OCI-LY3 (cell line): ENCODE data around the gene DCT.

ENCODE experiments used
- H2AFZ ChIP-seq: fragments of 200-600, 300-600 bp; shearing (Covaris generic); 2 replicates; pipeline ENCODE4 v1.6.0; 2014; ENCODE audit warnings: antibody characterized with exemption, low read depth, low read length
- H3K27ac ChIP-seq: fragments of 200-600, 300-600 bp; sonication (generic); 2 replicates; pipeline ENCODE4 v1.5.1; 2014; ENCODE audit warnings: mild to moderate bottlenecking, low read length, moderate library complexity, mixed read lengths
- H3K27me3 ChIP-seq: fragments of 200-600, 300-600 bp; sonication (generic); 2 replicates; pipeline ENCODE4 v1.6.1; 2014; ENCODE audit warnings: low read depth, low read length, mixed read lengths
- H3K36me3 ChIP-seq: fragments of 200-600, 300-600 bp; sonication (generic); replicated peaks from 2 replicates; pipeline ENCODE3; 2014; ENCODE audit warnings: low read depth, low read length, mixed read lengths
- H3K4me1 ChIP-seq: fragments of 300-600, 200-600 bp; sonication (generic); 2 replicates; pipeline ENCODE4 v1.6.1; 2014; ENCODE audit warnings: low read length, mixed read lengths
- H3K4me2 ChIP-seq: fragments of 200-600, 300-600 bp; sonication (generic); 2 replicates; pipeline ENCODE4 v1.6.1; 2014; ENCODE audit warnings: low read length, mixed read lengths
- H3K4me3 ChIP-seq: fragments of 300-600, 200-600 bp; sonication (generic); 2 replicates; pipeline ENCODE4 v1.5.1; 2014; ENCODE audit warnings: antibody characterized with exemption, mild to moderate bottlenecking, low read length, moderate library complexity
- H3K79me2 ChIP-seq: fragments of 300-600, 200-600 bp; shearing (Covaris generic); 2 replicates; pipeline ENCODE4 v1.6.1; 2014; ENCODE audit warnings: mild to moderate bottlenecking, low read length, mixed read lengths
- H3K9ac ChIP-seq: fragments of 300-600, 200-600 bp; shearing (Covaris generic); 2 replicates; pipeline ENCODE4 v1.6.0; 2014; ENCODE audit warnings: mild to moderate bottlenecking, low read length, moderate library complexity
- H3K9me3 ChIP-seq: fragments of 200-600, 300-600 bp; shearing (Covaris generic); 2 replicates; pipeline ENCODE4 v1.6.1; 2014; ENCODE audit warnings: low read length, mixed read lengths; ENCODE audit not compliant: insufficient read depth
- H4K20me1 ChIP-seq: fragments of 200-600, 300-600 bp; sonication (generic); 2 replicates; pipeline ENCODE4 v1.6.1; 2016; ENCODE audit warnings: low read length, mixed read lengths; ENCODE audit not compliant: insufficient read depth
- CTCF ChIP-seq: fragments of 200-600, 300-600 bp; sonication (generic); IDR thresholded peaks from 2 replicates; pipeline ENCODE4 v1.5.1; 2014; ENCODE audit warnings: antibody characterized with exemption, low read length, low read depth
- EZH2phosphoT487 ChIP-seq: fragments of 200-600 bp; shearing (Covaris generic); IDR thresholded peaks from 2 replicates; pipeline ENCODE4 v1.6.1; 2018; ENCODE audit warnings: antibody characterized with exemption, mixed run types, low read depth

The DCT gene

GRCh38 chr13:94394723-94395122 lies 84.8 kb downstream of the DCT start:
- H3K9ac ChIP-seq: no peak overlapping the region
- H3K4me2 ChIP-seq: no peak overlapping the region
- H3K36me3 ChIP-seq: no peaks in the 10 kb centered on the region
- H3K27me3 ChIP-seq: no peaks in the 10 kb centered on the region
- TF ChIP-seq CTCF (no peak), EZH2phosphoT487 (no peak)
- no peak overlapping the region for H2AFZ ChIP-seq
- H3K9me3 ChIP-seq: no peaks in the 10 kb centered on the region
- H3K79me2 ChIP-seq: no peaks in the 10 kb centered on the region
- no peaks in the 10 kb centered on the region for H3K4me1 ChIP-seq
- H3K27ac ChIP-seq: no peak overlapping the region
- no peak overlapping the region for H3K4me3 ChIP-seq
- H4K20me1 ChIP-seq: no peaks in the 10 kb centered on the region

GRCh38 chr13:94390881-94391280 lies 88.6 kb downstream of the DCT start:
- TF ChIP-seq CTCF (no peak), EZH2phosphoT487 (no peak)
- H3K4me1 ChIP-seq: no peaks in the 10 kb centered on the region
- H3K79me2 ChIP-seq: no peaks in the 10 kb centered on the region
- no peak overlapping the region for H3K4me2 ChIP-seq
- no peaks in the 10 kb centered on the region for H4K20me1 ChIP-seq
- H3K9ac ChIP-seq: no peak overlapping the region
- no peak overlapping the region for H3K4me3 ChIP-seq
- H3K36me3 ChIP-seq: no peaks in the 10 kb centered on the region
- no peaks in the 10 kb centered on the region for H3K27me3 ChIP-seq
- H2AFZ ChIP-seq: no peak overlapping the region
- H3K9me3 ChIP-seq: no peaks in the 10 kb centered on the region
- no peak overlapping the region for H3K27ac ChIP-seq

- no peak overlapping the region for H3K4me3 ChIP-seq
- TF ChIP-seq EZH2phosphoT487 (no peak), CTCF (no peak)
Measured at GRCh38 chr13:94389604-94390351, 89.7 kb downstream of the DCT start.

GRCh38 chr13:94387047-94387446 lies 92.4 kb downstream of the DCT start:
- Histone ChIP-seq H3K36me3 (no peaks in the 10 kb centered on the region), H3K4me1 (no peaks in the 10 kb centered on the region), H3K4me3 (no peak overlapping the region), H3K9ac (no peak overlapping the region), H2AFZ (no peak overlapping the region), H3K79me2 (no peaks in the 10 kb centered on the region), H3K4me2 (no peak overlapping the region), H3K27me3 (no peaks in the 10 kb centered on the region), H3K9me3 (no peaks in the 10 kb centered on the region), H4K20me1 (no peaks in the 10 kb centered on the region), H3K27ac (no peak overlapping the region)
- TF ChIP-seq EZH2phosphoT487 (no peak), CTCF (no peak)

More at GRCh38 chr13:94389604-94390351, 89.7 kb downstream of the DCT start:
- Histone ChIP-seq H3K36me3 (no peaks in the 10 kb centered on the region), H3K27ac (no peak overlapping the region), H3K79me2 (no peaks in the 10 kb centered on the region), H3K9ac (no peak overlapping the region), H3K9me3 (no peaks in the 10 kb centered on the region), H2AFZ (0 out of 2 replicates have a peak overlapping the region, but pooled peaks have one; percentile 25), H3K27me3 (no peaks in the 10 kb centered on the region), H3K4me1 (no peaks in the 10 kb centered on the region), H4K20me1 (no peaks in the 10 kb centered on the region), H3K4me2 (no peak overlapping the region)
